B cell (primary cell): ENCODE data around the gene SLC29A3.

ENCODE experiments used
- EZH2 ChIP-seq: IDR thresholded peaks from 2 replicates; pipeline ENCODE4 v1.6.1; 2012; ENCODE audit warnings: borderline replicate concordance, low read depth, mild to moderate bottlenecking, moderate library complexity, low read length; ENCODE audit not compliant: insufficient read depth, poor library complexity, severe bottlenecking
- TF ChIP-seq, protein P1 (sequence below): fragments of 200-600 bp; IDR thresholded peaks from one replicate; pipeline ENCODE4 v1.8.0; 2022; ENCODE audit warnings: antibody characterized with exemption, mild to moderate bottlenecking

DNA sequence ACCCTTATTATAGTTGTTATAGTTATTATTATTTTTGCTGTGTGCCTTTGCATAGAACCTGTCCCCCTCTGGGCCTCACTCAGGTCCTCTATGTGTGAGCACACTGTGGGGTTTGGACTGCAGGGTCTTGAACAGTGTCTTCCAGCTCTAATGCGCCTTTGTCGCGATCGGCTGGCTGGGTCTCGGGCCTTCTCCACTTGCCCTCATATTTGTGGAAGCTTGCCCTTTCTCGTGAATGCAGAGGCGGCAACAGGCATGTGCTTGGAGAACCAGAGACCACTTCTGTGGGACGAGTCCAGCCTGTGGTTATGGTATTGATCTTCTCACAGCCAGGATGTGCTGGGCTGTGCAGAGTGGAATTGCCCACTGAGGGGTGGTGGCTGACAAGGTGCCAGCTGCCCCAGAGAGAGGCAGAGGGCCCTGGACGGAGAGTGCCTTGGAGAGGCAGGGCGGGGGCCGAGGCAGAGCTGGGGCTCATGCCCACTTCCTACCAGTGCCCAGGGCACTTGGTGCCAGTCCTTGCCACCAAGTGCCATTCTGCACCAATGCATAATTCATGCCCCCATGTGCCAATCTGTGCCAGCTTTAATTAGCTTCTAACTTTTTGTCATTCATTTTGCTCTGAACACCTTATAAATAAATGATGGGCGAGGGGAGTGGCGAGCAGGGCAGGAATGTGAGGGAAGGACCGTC, 70.9 kb downstream of the SLC29A3 start:
- TF ChIP-seq, protein P1, sequence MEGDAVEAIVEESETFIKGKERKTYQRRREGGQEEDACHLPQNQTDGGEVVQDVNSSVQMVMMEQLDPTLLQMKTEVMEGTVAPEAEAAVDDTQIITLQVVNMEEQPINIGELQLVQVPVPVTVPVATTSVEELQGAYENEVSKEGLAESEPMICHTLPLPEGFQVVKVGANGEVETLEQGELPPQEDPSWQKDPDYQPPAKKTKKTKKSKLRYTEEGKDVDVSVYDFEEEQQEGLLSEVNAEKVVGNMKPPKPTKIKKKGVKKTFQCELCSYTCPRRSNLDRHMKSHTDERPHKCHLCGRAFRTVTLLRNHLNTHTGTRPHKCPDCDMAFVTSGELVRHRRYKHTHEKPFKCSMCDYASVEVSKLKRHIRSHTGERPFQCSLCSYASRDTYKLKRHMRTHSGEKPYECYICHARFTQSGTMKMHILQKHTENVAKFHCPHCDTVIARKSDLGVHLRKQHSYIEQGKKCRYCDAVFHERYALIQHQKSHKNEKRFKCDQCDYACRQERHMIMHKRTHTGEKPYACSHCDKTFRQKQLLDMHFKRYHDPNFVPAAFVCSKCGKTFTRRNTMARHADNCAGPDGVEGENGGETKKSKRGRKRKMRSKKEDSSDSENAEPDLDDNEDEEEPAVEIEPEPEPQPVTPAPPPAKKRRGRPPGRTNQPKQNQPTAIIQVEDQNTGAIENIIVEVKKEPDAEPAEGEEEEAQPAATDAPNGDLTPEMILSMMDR: no peak
- no peak for TF ChIP-seq EZH2
